ENCODE results near the gene COBL. TPM values are rescaled to one million over a fixed set of nuclear protein-coding genes. Genes with fewer than 3 reads are reported as not detected.

The COBL gene
- polyA plus RNA-seq, 3 donors = not detected

- Histone ChIP-seq H3K4me2 (replicated peaks; ENCODE audit: extremely low read depth, low read length, poor library complexity, severe bottlenecking) (no peak overlapping the region), H3K79me2 (ENCODE audit: insufficient read depth, low read length) (no peaks in the 10 kb centered on the region), H3K27ac (ENCODE audit: low read depth in 1 of 2, low read length in 2 of 2) (no peak overlapping the region), H2AFZ (ENCODE audit: insufficient read depth, low read depth, low read length, poor library complexity, severe bottlenecking) (no peak overlapping the region), H4K20me1 (ENCODE audit: insufficient read depth, low read length) (no peaks in the 10 kb centered on the region), H3K36me3 (replicated peaks in 1 of 2; ENCODE audit: control insufficient read depth in 1 of 2, insufficient read depth in 2 of 2, low read length in 2 of 2) (no peaks in the 10 kb centered on the region), H3K9me3 (replicated peaks in 1 of 2; ENCODE audit: control insufficient read depth in 1 of 2, insufficient read depth in 1 of 2, low read length in 2 of 2) (no peaks in the 10 kb centered on the region), H3K4me3 (replicated peaks in 1 of 3; ENCODE audit: low read depth in 2 of 3, low read length in 3 of 3) (no peak overlapping the region), H3K9ac (ENCODE audit: insufficient read depth, low read length, poor library complexity, severe bottlenecking) (no peak overlapping the region), H3K27me3 (ENCODE audit: control insufficient read depth in 2 of 2, insufficient read depth in 2 of 2, low read length in 2 of 2) (no peaks in the 10 kb centered on the region), H3K4me1 (ENCODE audit: control insufficient read depth in 1 of 2, insufficient read depth in 2 of 2, low read length in 2 of 2) (no peaks in the 10 kb centered on the region)
- Mint-ChIP-seq H3K4me1 (no peaks in the 10 kb centered on the region), H3K27me3 (ENCODE audit: low read depth in 3 of 3) (peaks cover 0 to 5% (median 2%) of the 10 kb centered on the region in 3 donors), H3K36me3 (no peaks in the 10 kb centered on the region), H3K4me3 (no peak overlapping the region), H3K27ac (no peak overlapping the region), H3K9me3 (peaks cover 0 to 8% (median 4%) of the 10 kb centered on the region in 7 donors)
- intact Hi-C loops (cut with micrococcal nuclease) = no loop called here
- 85% methylated on average over 3 of the region's 4 CpGs for WGBS (ENCODE audit: insufficient coverage)
- DNase-seq = no peak
- no peak for TF ChIP-seq CTCF (IDR thresholded peaks at IDR 0.05)
Observed at GRCh38 chr7:51329696-51330263, 13.2 kb upstream of the COBL start.

GRCh38 chr7:51328351-51328801 is 11.8 kb upstream of the COBL start:
- H3K4me3 ChIP-seq (replicated peaks in 1 of 3; ENCODE audit: low read depth in 2 of 3, low read length in 3 of 3) = no peak overlapping the region
- Mint-ChIP-seq H3K4me1 (peaks cover 6% of the 10 kb centered on the region), H3K27ac (no peak overlapping the region), H3K4me3 (no peak overlapping the region), H3K27me3 (ENCODE audit: low read depth in 3 of 3) (peaks cover 0 to 3% (median 2%) of the 10 kb centered on the region in 3 donors), H3K36me3 (no peaks in the 10 kb centered on the region), H3K9me3 (peaks cover 0 to 5% (median 2%) of the 10 kb centered on the region in 7 donors)
- no peak overlapping the region for H3K9ac ChIP-seq (ENCODE audit: insufficient read depth, low read length, poor library complexity, severe bottlenecking)
- intact Hi-C loops (cut with micrococcal nuclease) = no loop called here
- no peak for DNase-seq
- H2AFZ ChIP-seq (ENCODE audit: insufficient read depth, low read depth, low read length, poor library complexity, severe bottlenecking) = no peak overlapping the region
- H3K79me2 ChIP-seq (ENCODE audit: insufficient read depth, low read length) = no peaks in the 10 kb centered on the region
- no peaks in the 10 kb centered on the region for H3K9me3 ChIP-seq (replicated peaks in 1 of 2; ENCODE audit: control insufficient read depth in 1 of 2, insufficient read depth in 1 of 2, low read length in 2 of 2)
- H3K4me1 ChIP-seq (ENCODE audit: control insufficient read depth in 1 of 2, insufficient read depth in 2 of 2, low read length in 2 of 2) = peaks cover 5% of the 10 kb centered on the region in 2 donors
- no peaks in the 10 kb centered on the region for H4K20me1 ChIP-seq (ENCODE audit: insufficient read depth, low read length)
- TF ChIP-seq CTCF (IDR thresholded peaks at IDR 0.05) = no peak
- H3K27ac ChIP-seq (ENCODE audit: low read depth in 1 of 2, low read length in 2 of 2) = no peak overlapping the region
- 88% methylated on average over 1 of the region's 1 CpG for WGBS (ENCODE audit: insufficient coverage)
- H3K27me3 ChIP-seq (ENCODE audit: control insufficient read depth in 2 of 2, insufficient read depth in 2 of 2, low read length in 2 of 2) = no peaks in the 10 kb centered on the region
- H3K4me2 ChIP-seq (replicated peaks; ENCODE audit: extremely low read depth, low read length, poor library complexity, severe bottlenecking) = no peak overlapping the region
- H3K36me3 ChIP-seq (replicated peaks in 1 of 2; ENCODE audit: control insufficient read depth in 1 of 2, insufficient read depth in 2 of 2, low read length in 2 of 2) = no peaks in the 10 kb centered on the region

Measured in CD14-positive monocyte (primary cell).